OCI-LY1 (cell line): Measurements from ENCODE around the gene ID1.
"Not testable (repeated sequence)": the region's sequence is repeated elsewhere in the genome, so short reads cannot be mapped to it uniquely, and the experiment has no call there.

Experiments used
- H2AFZ ChIP-seq: fragments of 200-600 bp; sonication (generic), shearing (Covaris generic); 2 replicates; pipeline ENCODE4 v1.6.0; 2014; ENCODE audit warnings: antibody characterized with exemption, mild to moderate bottlenecking, low read length
- H3F3A ChIP-seq: fragments of 200-600 bp; sonication (generic), shearing (Covaris generic); 2 replicates; pipeline ENCODE4 v1.6.0; 2014; ENCODE audit warnings: mild to moderate bottlenecking, antibody characterized with exemption, low read length, moderate library complexity; ENCODE audit not compliant: insufficient read depth
- H3K27ac ChIP-seq: fragments of 200-600 bp; sonication (generic); 2 replicates; pipeline ENCODE4 v1.5.1; 2014; ENCODE audit warnings: low read length, mixed run types, mild to moderate bottlenecking, low read depth; ENCODE audit not compliant: poor library complexity, severe bottlenecking
- H3K27me3 ChIP-seq: fragments of 200-600 bp; sonication (generic); 2 replicates; pipeline ENCODE4 v1.6.0; 2014; ENCODE audit warnings: antibody characterized with exemption, mild to moderate bottlenecking, low read length, moderate library complexity; ENCODE audit not compliant: insufficient read depth
- H3K36me3 ChIP-seq: fragments of 200-600 bp; sonication (generic); 2 replicates; pipeline ENCODE4 v1.6.1; 2014; ENCODE audit warnings: mild to moderate bottlenecking, antibody characterized with exemption, low read length, moderate library complexity, mixed read lengths; ENCODE audit not compliant: insufficient read depth
- H3K4me1 ChIP-seq: fragments of 200-600 bp; sonication (generic); 2 replicates; pipeline ENCODE4 v1.5.1; 2014; ENCODE audit warnings: mild to moderate bottlenecking, low read length, moderate library complexity; ENCODE audit not compliant: insufficient read depth, severe bottlenecking
- H3K4me2 ChIP-seq: fragments of 200-600 bp; sonication (generic), shearing (Covaris generic); 2 replicates; pipeline ENCODE4 v1.6.1; 2014; ENCODE audit warnings: low read length
- H3K4me3 ChIP-seq: fragments of 200-600 bp; sonication (generic); 2 replicates; pipeline ENCODE4 v1.5.1; 2014; ENCODE audit warnings: low read length, low read depth, mild to moderate bottlenecking, mixed read lengths; ENCODE audit not compliant: poor library complexity, severe bottlenecking
- H3K79me2 ChIP-seq: fragments of 200-600 bp; shearing (Covaris generic); 2 replicates; pipeline ENCODE4 v1.6.1; 2016; ENCODE audit warnings: mixed run types, low read length, mixed read lengths; ENCODE audit not compliant: insufficient read depth
- H3K9ac ChIP-seq: fragments of 200-600 bp; sonication (generic), shearing (Covaris generic); 2 replicates; pipeline ENCODE4 v1.6.1; 2014; ENCODE audit warnings: mild to moderate bottlenecking, low read length, mixed read lengths
- H3K9me2 ChIP-seq: fragments of 200-600 bp; sonication (generic), shearing (Covaris generic); 2 replicates; pipeline ENCODE4 v1.6.1; 2014; ENCODE audit warnings: low read depth, mild to moderate bottlenecking, low read length, mixed read lengths
- H3K9me3 ChIP-seq: fragments of 200-600 bp; shearing (Covaris generic); 2 replicates; pipeline ENCODE4 v1.6.1; 2014; ENCODE audit warnings: low read length, mixed read lengths
- H4K20me1 ChIP-seq: fragments of 200-600 bp; sonication (generic), shearing (Covaris generic); 2 replicates; pipeline ENCODE4 v1.6.0; 2016; ENCODE audit warnings: mild to moderate bottlenecking, low read length; ENCODE audit not compliant: insufficient read depth
- EZH2 ChIP-seq: fragments of 200-600 bp; sonication (generic), shearing (Covaris generic); IDR thresholded peaks from 2 replicates; pipeline ENCODE4 v1.8.0; 2017; ENCODE audit warnings: borderline replicate concordance, mixed run types, mild to moderate bottlenecking, antibody characterized with exemption, low read length, moderate library complexity, mixed read lengths
- TF ChIP-seq, protein P1 (sequence below): fragments of 200-600 bp; sonication (generic), shearing (Covaris generic); IDR thresholded peaks from 2 replicates; pipeline ENCODE4 v1.5.1; 2017; ENCODE audit warnings: mild to moderate bottlenecking, antibody characterized with exemption, low read length, moderate library complexity, mixed read lengths

The ID1 gene

DNA sequence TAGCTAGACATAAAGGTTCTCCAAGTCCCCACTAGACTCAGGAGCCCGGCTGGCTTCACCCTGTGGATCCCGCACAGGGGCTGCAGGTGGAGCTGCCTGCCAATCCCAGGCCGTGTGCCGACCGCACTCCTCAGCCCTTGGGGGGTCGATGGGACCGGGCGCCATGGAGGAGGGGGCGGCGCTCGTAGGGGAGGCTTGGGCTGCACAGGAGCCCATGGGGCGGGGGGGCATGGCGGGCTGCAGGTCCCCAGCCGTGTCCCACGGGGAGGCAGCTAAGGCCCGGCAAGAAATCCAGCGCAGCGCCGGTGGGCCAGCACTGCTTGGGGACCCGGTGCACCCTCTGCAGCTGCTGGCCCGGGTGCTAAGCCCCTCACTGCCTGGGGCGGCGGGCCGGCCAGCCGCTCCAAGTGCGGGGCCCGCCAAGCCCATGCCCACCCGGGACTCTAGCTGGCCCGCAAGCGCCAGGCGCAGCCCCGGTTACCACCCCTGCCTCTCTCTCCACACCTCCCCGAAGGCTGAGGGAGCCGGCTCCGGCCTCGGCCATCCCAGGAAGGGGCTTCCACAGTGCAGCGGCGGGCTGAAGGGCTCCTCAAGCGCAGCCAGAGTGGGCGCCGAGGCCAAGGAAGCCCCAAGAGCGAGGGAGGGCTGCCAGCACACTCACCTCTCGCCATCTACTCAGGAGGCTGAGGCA is 26.5 kb upstream of the ID1 start:
- no peaks in the 10 kb centered on the region for H4K20me1 ChIP-seq

DNA sequence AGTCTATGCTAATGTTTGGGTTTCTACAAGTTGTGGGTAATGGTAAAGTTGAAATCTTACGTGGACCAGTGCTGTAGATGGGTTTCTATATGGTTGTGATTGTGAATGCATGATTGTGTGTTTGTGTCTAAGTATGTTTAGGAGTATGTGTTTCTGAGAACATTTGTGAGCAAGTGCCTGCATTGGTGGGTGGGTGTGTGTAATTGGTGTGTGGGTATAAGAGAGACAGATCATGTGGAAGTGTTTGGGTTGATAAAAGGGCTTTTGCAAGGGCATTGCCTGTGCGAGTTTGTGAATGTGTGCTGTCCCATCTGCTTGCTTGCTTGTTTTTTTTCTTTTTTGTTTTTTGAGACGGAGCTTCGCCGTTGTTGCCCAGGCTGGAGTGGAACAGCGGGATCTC is 25.8 kb upstream of the ID1 start:
- Histone ChIP-seq H3K4me1 (no peaks in the 10 kb centered on the region), H2AFZ (no peak overlapping the region), H3F3A (no peaks in the 10 kb centered on the region), H3K27ac (no peak overlapping the region), H4K20me1 (no peaks in the 10 kb centered on the region), H3K4me3 (no peak overlapping the region), H3K27me3 (peaks cover 3% of the 10 kb centered on the region; the same call in 1 of the 2 replicates), H3K9me2 (no peaks in the 10 kb centered on the region), H3K36me3 (no peaks in the 10 kb centered on the region; the same call in 1 of the 2 replicates), H3K4me2 (no peak overlapping the region), H3K9me3 (no peaks in the 10 kb centered on the region), H3K79me2 (no peaks in the 10 kb centered on the region), H3K9ac (no peak overlapping the region)
- TF ChIP-seq, protein P1, sequence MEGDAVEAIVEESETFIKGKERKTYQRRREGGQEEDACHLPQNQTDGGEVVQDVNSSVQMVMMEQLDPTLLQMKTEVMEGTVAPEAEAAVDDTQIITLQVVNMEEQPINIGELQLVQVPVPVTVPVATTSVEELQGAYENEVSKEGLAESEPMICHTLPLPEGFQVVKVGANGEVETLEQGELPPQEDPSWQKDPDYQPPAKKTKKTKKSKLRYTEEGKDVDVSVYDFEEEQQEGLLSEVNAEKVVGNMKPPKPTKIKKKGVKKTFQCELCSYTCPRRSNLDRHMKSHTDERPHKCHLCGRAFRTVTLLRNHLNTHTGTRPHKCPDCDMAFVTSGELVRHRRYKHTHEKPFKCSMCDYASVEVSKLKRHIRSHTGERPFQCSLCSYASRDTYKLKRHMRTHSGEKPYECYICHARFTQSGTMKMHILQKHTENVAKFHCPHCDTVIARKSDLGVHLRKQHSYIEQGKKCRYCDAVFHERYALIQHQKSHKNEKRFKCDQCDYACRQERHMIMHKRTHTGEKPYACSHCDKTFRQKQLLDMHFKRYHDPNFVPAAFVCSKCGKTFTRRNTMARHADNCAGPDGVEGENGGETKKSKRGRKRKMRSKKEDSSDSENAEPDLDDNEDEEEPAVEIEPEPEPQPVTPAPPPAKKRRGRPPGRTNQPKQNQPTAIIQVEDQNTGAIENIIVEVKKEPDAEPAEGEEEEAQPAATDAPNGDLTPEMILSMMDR, result no peak
- no peak for TF ChIP-seq EZH2

More for the DNA sequence above, 26.5 kb upstream of the ID1 start:
- H3K9me2 ChIP-seq, result no peaks in the 10 kb centered on the region
- TF ChIP-seq EZH2, result no peak
- TF ChIP-seq, protein P1, result no peak
- H3K4me1 ChIP-seq, result peaks cover 6% of the 10 kb centered on the region
- peaks cover 3% of the 10 kb centered on the region; the same call in 1 of the 2 replicates for H3K27me3 ChIP-seq
- H3K27ac ChIP-seq, result no peak overlapping the region
- no peaks in the 10 kb centered on the region for H3F3A ChIP-seq
- no peaks in the 10 kb centered on the region for H3K9me3 ChIP-seq
- H3K4me3 ChIP-seq, result no peak overlapping the region
- H3K4me2 ChIP-seq, result no peak overlapping the region
- H3K79me2 ChIP-seq, result no peaks in the 10 kb centered on the region
- no peaks in the 10 kb centered on the region; the same call in 1 of the 2 replicates for H3K36me3 ChIP-seq
- no peak overlapping the region for H3K9ac ChIP-seq
- no peak overlapping the region for H2AFZ ChIP-seq

DNA sequence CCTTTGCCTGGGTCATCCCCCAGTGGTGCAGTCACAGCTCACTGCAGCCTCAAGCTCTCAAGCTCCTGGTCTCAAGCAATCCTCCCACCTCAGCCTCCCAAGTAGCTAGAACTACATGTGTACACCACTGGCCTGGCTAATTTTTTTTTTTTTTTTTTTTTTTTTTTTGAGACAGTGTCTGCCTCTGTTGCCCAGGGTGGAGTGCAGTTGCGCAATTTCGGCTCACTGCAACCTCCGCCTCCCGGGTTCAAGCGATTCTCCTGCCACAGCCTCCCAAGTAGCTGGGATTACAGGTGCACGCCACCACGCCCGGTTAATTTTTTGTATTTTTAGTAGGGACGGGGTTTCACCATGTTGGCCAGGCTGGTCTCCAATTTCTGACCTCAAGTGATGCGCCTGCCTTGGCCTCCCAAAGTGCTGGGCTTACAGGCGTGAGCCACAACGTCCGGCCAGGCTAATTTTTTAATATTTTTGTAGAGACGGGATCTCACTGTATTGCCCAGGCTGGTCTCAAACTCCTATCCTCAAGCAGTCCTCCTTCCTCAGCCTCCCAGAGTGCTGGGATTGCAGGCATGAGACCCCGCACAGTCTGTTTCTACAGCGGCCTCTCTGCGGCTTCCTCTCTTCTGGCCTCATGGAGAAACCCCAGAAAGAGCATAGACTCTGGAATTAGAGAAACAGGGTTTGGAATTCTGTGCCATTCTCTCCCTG is 25.0 kb upstream of the ID1 start:
- H3K36me3 ChIP-seq, H3K9ac ChIP-seq, H3K79me2 ChIP-seq, H3K27ac ChIP-seq, H3F3A ChIP-seq, H3K9me2 ChIP-seq, H3K9me3 ChIP-seq, H3K4me3 ChIP-seq, H4K20me1 ChIP-seq, H3K4me2 ChIP-seq, H3K27me3 ChIP-seq, H3K4me1 ChIP-seq, H2AFZ ChIP-seq: not testable (repeated sequence)
